ENCODE measurements around the gene OLFML3.
"Not testable (repeated sequence)": the region's sequence is repeated elsewhere in the genome, so short reads cannot be mapped to it uniquely, and the experiment has no call there.

The OLFML3 gene

GRCh38 chr1:113948151-113948550 is 31.1 kb upstream of the OLFML3 start:
- not testable (repeated sequence) for DNase-seq (ENCODE audit: low read depth in 3 of 3)

DNA sequence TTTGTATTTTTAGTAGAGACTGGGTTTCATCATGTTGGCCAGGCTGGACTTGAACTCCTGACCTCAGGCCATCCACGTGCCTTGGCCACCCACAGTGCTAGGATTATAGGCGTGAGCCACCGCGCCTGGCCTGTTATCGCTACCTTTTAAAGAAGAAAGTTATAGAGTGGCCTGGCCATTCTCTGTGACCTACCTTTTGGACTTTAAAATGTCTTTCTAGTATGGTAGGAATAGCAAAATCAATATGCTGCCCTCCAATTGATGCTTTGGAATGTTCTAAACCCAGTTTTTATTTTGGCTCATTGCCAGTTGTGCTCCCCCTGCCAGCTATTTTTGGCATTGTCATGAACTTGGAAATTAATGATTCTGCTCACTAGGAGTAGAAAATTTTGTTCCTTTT is 30.3 kb upstream of the OLFML3 start:
- DNase-seq (ENCODE audit: low read depth in 3 of 3) = no peak

GRCh38 chr1:113950908-113951307 is 28.4 kb upstream of the OLFML3 start:
- no peak for DNase-seq (ENCODE audit: low read depth in 3 of 3)

- no peak for DNase-seq (ENCODE audit: low read depth in 3 of 3)
Measured at GRCh38 chr1:113951719-113952118, 27.6 kb upstream of the OLFML3 start.

DNA sequence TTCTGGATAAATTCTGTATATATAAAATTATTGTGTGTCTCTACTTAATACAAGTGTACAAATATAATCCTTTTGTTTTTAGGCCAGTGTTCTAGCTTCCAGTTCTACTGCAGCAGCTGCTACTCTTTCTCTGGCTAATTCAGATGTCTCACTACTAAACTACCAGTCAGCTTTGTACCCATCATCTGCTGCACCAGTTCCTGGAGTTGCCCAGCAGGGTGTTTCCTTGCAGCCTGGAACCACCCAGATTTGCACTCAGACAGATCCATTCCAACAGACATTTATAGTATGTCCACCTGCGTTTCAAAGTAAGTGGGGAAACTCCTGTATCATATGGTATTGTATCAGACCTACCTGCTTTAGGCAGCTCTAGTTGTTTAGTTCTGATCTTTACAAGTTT is 21.3 kb upstream of the OLFML3 start:
- no peak for DNase-seq (ENCODE audit: low read depth in 3 of 3)

DNA sequence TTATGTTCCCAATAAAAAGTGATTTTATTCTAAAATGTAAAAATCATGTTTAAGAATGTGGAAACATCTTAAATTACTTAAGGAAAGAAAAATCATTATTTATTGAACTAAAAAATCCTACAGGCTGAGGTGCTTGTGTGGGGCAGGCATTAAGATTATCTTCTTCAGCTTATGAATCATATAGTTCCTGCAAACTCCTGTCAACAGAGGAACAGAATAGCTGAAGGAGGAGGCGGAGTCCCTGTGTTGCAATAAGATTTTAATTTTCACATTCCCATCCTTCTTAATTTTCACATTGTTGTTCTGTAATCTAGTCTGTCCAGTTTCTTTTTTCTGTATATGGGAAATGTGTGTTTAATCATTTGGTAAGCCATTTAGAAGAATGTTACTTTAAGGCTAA is 20.6 kb upstream of the OLFML3 start:
- no peak for DNase-seq (ENCODE audit: low read depth in 3 of 3)

- DNase-seq (ENCODE audit: low read depth in 3 of 3) = no peak
Measured at GRCh38 chr1:113963281-113963906, 15.9 kb upstream of the OLFML3 start.

DNA sequence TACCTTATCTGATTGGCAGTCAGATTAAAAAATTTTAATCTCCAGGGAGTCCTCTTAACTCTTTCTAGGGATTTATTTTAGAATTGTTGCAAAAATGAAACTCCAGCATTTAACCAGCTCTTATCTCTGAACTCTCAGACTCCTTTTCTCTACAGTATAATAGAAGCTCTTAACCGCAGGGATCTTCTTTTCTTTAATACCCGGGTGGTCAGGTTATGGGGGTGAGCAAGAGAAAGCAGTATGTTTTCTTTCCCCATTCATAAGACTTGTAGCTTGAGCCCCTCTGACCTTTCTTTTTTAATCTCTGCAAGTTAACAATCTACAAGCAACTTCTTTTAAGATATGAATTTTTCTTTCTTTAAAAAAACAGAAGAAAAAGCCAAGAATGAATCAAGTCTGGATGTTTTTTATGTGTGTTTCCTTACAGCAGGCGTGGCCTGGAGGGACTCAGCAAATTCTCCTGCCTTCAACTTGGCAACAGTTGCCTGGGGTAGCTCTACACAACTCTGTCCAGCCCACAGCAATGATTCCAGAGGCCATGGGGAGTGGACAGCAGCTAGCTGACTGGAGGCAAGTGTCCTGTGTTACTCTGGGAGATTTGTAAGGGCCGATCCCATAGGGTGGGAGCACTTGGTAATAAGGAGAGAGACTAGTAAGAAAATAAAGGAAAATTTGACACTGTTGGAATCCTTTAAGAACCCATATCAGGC is 13.4 kb upstream of the OLFML3 start:
- DNase-seq (ENCODE audit: low read depth in 3 of 3) = no peak

GRCh38 chr1:113972954-113973353 is 6.3 kb upstream of the OLFML3 start:
- DNase-seq (ENCODE audit: low read depth in 3 of 3) = no peak

- DNase-seq (ENCODE audit: low read depth in 3 of 3) = no peak
Measured at GRCh38 chr1:113975211-113975895, 3.9 kb upstream of the OLFML3 start.

GRCh38 chr1:113976609-113977278 is 2.5 kb upstream of the OLFML3 start:
- DNase-seq (ENCODE audit: low read depth in 3 of 3) = no peak

- DNase-seq (ENCODE audit: low read depth in 3 of 3) = no peak
Measured at GRCh38 chr1:113977906-113978305, 1.4 kb upstream of the OLFML3 start.

DNA sequence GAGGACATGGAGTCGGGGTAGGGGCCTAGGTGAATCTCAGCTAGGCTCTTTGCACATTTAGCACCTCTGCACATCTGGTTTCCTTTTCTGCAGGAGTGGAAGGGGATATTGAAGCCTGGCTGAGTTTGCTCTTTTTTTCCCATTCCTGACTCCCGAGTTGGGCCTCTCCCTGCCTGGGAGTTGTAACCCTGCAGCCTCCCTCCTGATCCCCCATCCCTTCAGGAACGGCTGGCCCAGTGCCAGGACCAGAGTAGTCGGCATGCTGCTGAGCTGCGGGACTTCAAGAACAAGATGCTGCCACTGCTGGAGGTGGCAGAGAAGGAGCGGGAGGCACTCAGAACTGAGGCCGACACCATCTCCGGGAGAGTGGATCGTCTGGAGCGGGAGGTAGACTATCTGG is 836 bp downstream of the OLFML3 start:
- DNase-seq (ENCODE audit: low read depth in 3 of 3) = no peak

DNA sequence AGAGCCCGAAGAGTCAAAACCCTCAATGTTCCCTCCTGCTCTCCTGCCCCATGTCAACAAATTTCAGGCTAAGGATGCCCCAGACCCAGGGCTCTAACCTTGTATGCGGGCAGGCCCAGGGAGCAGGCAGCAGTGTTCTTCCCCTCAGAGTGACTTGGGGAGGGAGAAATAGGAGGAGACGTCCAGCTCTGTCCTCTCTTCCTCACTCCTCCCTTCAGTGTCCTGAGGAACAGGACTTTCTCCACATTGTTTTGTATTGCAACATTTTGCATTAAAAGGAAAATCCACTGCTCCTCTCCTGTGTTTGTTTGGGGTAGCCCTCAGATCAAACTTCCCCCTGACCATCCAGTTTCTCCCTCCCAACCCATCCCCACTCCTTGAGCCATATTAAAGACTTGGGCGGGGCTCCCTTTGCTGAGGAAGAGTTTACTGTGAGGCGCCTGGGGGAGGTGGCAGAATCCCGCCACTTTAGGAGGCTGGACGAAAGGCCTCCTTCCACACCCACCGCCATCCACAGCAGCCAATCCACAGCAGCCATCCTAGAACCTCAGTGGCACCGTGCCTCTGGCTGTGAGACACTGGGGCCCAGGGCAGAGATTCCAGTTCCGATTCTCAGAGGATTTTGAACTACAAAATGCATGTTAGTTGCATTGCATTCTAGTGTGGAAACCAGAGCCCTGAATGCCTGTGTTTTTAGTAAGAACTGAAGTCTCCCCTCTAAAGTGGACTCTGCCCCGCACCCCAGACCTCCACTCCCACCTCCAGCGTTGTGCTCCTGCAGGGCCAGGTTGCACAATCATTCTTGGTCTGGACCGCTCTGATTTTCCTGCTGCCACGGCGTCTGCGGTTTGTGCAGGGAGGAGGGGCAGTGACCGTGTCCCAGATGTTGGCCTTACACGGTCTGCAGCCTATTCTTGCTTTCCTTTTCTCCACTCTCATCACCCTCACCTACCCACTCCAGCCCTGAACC is 3.0 kb downstream of the OLFML3 start:
- no peak for DNase-seq (ENCODE audit: low read depth in 3 of 3)

GRCh38 chr1:113982949-113983348 is 3.7 kb downstream of the OLFML3 start:
- no peak for DNase-seq (ENCODE audit: low read depth in 3 of 3)

DNA sequence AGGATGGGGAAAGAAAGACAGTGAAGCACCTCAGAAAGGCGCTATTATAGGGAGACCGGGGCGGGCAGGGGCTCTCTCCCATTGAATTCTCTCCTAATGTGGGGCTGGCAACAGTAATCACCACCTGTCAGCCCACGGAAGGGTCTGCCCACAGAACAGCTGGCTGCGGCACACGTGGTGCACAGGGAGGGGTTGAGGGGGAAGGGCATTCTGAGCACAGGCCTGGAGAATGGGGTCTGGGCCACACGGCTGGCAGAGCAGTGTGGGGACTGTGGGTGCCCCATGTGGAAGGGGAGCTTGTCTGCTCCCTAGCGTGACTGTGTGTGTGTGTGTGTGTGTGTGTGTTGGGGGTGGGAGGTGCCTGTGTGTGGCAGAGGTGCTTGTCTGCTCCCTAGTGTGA is 4.1 kb downstream of the OLFML3 start:
- DNase-seq (ENCODE audit: low read depth in 3 of 3) = no peak

DNA sequence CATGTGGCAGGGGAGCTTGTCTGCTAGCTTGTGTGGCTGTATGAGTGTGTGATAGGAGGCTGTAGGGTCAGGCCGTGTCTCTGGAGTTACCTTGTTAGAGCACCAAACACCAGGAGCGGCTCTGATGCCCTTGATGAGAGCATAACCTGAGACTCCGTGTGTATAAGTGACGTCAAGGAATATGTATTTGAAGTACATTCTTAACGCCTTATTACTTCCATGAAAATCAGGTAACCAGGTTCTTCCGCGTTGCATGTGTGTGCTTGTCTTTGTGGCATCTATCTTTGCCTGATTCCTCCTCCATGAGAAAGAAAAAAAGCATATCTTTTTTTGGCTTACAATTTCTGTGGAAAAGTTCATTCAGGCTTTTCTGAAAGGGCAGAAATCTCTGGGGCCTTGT is 4.6 kb downstream of the OLFML3 start:
- no peak for DNase-seq (ENCODE audit: low read depth in 3 of 3)

DNA sequence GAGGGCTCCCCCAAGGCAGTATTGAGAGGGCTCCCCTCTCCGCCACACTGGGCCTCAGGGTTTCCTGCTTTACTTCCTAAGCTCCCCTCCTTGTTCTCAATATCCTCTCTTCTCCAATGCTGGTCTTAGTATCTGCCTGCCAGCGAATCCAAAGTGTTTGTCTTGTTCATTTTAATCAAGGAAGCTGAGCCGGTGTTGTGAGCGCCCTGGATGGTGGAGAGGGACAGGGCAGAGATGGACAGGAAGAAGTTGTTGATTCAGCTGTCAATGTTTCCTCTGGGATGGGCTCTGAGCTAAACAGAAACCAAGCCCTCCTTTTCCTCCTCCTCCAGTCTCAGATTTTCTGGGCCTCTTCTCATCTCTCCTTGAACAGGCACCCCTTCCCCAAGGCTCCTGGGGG is 5.4 kb downstream of the OLFML3 start:
- DNase-seq (ENCODE audit: low read depth in 3 of 3) = no peak

GRCh38 chr1:113986802-113987201 is 7.5 kb downstream of the OLFML3 start:
- DNase-seq (ENCODE audit: low read depth in 3 of 3) = no peak

DNA sequence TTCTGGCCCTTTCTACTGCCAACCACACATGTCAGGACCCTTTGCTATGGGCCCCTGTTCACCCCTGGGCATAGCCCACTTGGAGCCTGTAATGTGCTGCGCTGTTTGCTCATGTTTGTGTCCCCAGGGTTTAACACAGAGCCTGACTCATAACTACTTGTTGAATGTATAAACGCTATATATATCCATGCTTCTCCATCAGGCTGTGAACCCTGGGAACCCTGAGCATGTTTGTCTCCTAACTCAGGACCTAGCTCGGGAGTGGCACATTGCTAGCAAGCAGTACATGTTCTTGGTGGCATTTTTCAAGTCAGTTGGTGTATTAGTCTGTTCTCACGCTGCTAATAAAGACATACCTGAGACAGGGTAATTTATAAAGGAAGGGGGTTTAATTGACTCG is 8.0 kb downstream of the OLFML3 start:
- DNase-seq (ENCODE audit: low read depth in 3 of 3) = no peak

DNA sequence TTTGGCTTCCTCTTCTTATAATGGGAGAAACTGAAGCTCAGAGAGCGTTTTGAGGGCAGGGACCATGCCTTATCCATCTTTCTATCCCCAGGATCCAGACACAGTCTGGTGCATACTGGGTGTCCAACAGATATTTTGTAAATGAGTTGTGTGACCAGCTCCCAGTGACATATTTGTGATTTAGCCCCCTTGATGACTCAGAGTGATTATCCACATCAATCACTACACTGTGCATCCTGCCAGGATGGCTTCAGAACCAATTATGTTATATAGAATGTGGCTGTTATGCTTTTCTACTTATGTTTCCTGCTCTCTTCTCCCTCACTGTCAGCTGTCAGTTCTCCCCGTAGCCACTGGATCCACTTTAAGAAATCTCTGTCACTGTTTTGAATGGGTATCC is 11.3 kb downstream of the OLFML3 start:
- DNase-seq (ENCODE audit: low read depth in 3 of 3) = no peak
